Colonic mucosa (tissue), 2 donors: ENCODE measurements around the gene USP9X. TPM values are rescaled to one million over a fixed set of nuclear protein-coding genes. Genes with fewer than 3 reads are reported as not detected.

Experiments used
- total RNA-seq, 2 donors: library from RNA; stranded (reverse); fragmentation: NEBNext Ultra II Directional in 1 of 2; extraction: Animal tissue kit (Norgen Biotek cat#: 25700) in 1 of 2; gene quantifications; one replicate each; pipeline ENCODE4 v1.2.1, GENCODE V29; 2021
- donor health status: DM: no; HTN: no; CAD: no.
- donor health status: DM: no; HTN: no; CAD: no.

The USP9X gene
- total RNA-seq, 2 donors from 2014 or later: 74.5 to 89.0 TPM

Other genes starting within 250 kb of the USP9X start
- 100 to 1,000 TPM; 192 to 318 TPM for gene DDX3X, start 248.7 kb downstream of the USP9X start, total RNA-seq